ENCODE results near the gene ARHGAP4. TPM values are rescaled to one million over a fixed set of nuclear protein-coding genes. Genes with fewer than 3 reads are reported as not detected.

The ARHGAP4 gene
- total RNA-seq, 1 donor from 2014 or later: 265 TPM

DNA sequence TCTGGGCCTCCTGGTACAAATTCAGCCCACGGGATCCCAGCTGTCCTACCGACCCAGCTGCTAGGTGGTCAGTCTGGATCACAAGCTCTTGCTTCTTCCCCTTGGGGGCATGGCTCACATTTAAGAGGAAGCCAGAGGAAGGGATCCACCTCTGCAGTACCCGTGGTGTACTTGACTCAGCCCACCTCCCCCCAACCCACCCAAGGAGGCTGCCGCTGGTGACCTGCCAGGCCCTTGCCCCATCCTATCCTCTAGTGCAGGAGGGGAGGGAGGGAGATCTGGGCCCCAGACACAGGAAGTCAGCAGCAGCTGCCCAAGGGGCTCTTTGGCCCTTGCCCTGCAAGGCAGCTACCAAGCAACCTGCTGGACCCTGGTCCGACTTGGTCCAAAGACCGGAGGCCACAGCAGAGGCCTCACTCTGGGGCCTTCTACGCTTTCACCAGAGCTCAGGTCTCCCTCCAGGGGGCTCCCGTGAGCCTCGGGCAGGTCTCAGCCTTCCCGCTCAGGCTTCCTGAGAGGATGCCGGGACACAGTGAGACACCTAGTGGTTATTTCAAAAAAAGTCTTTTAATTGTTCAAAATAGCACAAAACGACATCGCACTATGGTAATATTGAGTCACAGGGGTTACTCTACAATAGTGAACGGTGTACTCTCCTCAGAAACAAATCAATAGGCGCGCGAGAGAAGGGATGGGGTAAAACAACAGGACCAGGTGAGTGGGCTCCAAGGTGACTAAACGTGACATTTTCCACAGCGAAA lies 21.1 kb upstream of the ARHGAP4 start:
- intact Hi-C loops (cut with micrococcal nuclease): loop anchor here (1.0 to 2.0 kb wide), 3 partner anchors 19 to 183 kb away; partner anchors contain the start of gene PLXNB3

DNA sequence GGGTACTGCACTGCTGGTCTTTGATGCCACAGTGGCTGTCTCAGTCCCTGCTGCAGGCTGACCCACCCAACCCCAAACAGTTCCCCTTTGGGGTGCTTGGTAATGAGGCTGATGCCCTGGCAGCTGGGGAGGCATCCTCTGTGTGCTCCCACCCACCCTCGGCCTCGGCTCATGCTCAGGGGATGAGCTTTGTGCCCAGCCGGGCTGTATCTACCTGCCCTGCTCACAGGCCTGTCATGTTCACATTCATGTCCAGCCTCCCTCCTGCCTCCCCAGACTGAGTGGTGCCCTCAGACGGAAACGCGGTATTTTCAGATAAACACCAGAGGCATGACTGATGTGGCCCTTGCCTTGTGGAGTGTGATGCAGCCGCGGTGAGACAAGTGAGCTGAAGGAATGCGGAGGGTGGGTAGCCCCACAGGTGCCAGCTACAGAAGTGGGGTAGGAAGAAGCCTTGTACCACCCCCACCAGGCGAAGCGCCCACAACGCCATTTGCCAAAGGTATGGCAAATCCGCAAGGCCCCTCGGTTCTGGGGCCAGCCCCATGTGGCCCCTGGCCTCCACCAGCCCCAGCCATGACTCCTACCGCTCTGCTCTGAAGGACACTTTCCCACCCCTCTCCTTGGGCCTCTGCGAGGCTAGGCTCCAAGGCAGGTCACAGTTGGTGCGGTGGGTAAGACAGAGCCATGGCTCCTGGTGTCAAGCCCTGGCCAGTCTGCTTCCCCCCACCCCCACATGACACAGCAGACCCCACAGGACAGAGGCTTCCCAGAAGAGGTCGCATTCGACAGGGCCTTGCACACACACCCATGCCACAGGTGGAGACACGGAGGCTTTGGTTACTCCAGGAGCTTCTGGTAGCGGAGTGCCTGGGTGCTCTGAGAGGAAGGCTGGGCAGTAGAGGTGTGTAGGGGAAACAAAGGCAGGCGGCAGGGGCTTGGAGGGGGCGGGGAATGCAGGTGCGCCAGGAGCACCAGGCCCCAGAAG lies 20.2 kb upstream of the ARHGAP4 start:
- intact Hi-C loops (cut with micrococcal nuclease): loop anchor here (2.0 kb wide), 1 partner anchor 21 kb away; no protein-coding TSS in a partner anchor

DNA sequence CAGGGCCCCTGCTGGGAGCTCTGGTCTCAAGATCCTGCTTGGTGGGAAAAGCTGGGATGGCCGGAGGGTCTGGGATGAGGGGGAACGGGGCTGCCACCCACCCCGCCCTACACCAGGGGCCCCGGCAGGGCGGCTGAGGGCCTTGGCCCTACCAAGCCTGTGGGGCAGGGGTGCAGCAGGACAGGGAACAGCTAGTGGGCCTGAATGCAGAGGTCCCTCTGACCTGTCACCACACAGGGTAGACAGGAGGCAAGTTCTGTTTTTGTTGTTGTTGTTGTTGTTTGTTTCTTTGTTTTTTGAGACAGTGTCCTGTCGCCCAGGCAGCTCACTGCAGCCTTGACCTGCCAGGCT lies 18.7 kb upstream of the ARHGAP4 start:
- intact Hi-C loops (cut with micrococcal nuclease): no loop called here

DNA sequence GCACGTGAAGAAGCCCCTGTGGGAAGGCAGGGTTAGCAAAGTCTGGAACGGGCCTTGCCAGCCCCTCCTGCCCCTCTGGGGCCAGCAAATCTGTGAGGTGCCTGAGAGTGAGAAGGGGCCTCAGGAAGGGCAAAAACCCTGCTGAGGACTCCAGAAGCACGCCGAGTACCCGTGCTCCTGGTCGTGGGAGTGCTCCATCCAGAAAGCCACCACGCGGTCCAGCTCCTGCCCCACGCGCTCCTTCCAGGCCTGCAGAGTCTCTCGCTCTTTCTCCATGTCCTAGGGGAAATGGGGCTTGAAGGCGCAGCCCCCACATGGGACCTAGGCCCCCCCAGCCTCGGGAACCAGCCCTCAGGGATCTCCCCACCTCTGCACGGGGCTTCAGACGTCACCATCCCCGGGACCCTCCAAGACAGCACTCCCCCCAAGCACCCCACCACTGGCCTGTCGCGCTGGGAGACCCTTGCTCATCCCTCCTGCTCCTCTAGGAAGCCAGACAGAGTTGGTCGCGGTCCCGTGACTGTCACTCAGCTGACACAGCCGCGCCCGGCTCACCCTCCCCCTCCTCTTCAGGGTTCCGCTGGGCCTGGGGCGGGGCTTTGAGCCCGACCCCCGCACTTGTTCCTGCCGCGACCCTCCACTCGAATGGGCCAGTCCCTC lies 18.2 kb upstream of the ARHGAP4 start, which contains the start of gene RENBP:
TSS of gene RENBP (minus strand) at position 504 of the 660 bp plus-strand sequence. CDS start at position 471, 33 bp downstream.
- intact Hi-C loops (cut with micrococcal nuclease): no loop called here

DNA sequence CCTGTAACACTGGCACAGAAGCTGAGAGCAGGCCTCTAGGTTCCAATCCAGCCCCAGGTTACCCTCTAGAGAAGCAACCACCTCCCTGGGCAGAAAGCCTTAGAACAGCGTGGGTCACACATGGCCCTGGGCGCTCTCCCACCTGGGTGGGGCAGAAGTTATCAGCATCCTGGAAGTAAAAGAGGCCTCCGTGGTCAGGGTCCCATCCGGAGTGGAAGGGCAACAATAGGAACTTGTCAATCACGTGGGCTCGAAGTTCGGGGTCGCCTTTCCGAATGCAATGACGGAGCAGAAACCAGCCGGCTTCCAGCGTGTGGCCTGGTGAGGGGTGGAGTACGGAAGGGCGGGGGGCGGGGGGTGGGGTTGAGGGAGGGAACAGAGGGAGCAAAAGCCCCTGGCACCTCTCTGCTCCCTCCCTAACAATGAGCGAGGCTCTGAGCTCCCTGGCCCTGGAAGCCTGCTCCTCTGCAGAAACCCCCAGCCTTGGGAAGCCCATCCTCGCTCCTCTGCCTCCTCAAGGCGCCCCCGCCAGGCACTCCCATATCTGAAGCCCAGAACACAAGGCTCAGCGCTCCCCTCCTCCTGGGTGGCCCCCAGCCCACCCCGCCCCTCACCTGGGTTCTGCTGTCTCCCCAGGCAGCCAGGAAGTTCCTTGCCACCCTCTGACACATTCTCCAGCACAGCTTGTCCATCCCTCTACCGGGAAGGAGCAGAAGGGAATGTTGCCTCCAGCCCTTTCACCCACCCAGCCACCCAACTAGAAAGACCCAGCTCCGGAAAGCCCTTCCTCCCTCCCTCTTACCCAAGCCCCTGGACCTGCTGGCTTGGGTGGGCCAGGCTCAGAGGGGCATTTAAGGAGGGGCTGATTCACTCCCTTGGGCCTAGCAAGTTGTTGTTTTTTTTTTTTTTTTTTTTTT lies 15.5 kb upstream of the ARHGAP4 start:
- intact Hi-C loops (cut with micrococcal nuclease): no loop called here

DNA sequence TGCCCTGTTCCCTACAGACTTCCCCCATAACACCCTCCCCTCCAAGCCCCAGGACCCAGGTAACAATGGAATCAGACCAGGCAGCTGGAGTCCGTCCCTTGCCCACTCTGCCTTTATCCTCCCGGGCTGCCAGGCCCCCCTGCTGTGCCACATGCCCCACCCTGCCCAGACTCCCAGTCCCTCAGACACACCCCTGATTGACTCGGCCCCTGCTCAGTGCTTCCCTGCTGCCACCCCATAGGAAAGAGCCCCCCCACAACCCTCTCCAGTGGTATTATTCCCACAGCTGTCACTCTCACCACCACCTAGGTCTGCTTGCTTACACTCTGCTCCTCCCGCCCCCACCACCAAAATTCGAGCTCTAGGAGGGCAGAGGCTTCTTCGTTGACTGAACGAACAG lies 13.5 kb upstream of the ARHGAP4 start:
- intact Hi-C loops (cut with micrococcal nuclease): no loop called here

DNA sequence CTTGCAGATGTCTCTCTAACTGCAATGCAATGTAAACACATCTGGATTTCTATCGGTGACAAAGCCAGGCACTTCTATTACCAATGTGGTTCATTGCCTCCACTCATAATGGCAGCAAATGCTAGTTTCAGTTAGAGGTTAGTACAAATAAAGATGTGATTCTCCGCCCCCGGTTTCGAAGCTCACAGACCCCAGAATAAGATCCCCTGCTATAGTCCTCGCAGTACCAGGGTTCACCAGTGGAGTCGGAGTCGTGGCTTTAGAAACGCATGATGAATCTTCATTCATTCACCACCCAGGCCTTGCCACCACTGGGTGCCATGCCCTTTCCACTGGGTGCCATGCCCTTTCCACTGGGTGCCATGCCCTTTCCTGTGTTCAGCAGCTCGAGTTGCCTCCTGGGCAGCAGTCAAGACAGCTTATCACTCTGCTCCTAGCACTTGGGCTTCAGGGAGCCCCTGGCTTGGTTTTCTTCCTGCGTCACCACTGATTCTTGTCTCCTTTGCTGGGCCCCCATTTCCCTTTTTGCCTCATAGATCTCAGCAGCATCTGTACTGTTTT lies 12.2 kb upstream of the ARHGAP4 start:
- intact Hi-C loops (cut with micrococcal nuclease): no loop called here

DNA sequence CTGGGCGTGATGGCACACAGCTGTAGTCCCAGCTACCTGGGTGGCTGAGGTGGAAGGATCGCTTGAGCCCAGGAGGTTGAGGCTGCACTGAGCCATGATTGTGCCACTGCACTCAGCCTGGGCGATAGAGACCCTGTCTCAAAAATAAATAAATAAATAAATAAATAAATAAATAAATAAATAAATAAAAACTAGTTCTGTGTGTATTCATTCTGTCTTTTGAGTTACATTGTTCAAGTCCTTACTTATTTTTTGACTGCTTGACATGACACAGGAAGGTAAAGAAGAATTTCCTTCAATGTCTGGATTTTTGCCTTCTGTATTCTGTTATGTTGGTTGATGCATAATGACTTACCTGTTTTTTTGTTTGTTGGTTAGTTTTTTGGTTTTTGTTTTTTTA lies 11.0 kb upstream of the ARHGAP4 start:
- intact Hi-C loops (cut with micrococcal nuclease): no loop called here

DNA sequence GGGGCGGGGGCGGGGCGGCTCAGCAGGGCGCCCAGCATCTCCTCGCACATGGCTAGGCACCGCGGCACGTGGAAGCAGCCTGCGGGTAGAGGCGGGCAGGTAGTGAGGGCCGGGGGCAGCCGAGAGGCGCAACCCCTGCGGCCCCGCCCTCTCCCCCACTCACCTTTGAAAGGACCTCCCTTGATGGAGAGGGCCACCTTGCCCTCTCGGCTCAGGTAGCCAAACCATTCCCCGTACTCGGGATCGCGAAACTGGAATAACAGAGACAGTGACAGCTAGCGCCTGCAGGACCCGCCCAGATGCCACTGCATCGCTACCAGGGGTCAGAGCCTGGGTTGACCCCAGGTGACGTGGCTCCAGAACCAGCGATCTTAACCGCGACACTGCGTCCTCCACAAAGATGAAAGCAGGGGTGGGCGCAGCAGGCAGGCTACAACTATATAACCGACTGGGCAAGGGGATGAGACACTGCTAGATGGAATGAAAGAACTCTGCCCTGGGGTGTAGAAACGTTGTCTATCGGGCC lies 9.3 kb upstream of the ARHGAP4 start:
- intact Hi-C loops (cut with micrococcal nuclease): no loop called here

DNA sequence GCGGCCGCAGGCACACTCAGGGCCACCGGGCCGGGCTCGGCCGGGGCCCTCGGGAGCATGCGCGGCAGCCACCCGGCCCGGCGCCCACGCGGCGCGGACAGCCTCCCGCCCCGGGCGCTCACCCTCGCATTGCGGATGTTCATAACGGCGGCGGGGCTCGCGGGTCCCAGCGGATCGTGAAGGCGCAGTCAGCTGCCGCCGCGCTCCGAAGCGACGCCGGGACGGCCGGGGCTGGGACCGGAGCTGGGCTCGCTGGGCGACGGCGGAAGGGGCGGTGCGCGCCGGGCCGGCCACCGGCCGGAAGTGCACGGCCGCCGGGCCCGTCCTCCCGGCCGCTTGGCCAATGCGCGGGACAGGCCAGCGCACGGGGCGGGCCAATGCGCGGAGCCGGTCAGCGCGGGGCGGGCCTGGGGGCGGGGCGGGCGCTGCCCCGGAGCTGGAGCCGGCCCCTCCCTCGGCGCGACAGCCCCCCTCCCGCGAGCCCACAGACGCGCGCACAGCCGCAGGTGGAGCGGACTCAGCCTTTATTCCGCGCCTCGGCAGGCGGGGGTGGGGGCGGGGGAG lies 8.8 kb upstream of the ARHGAP4 start, which contains the start of gene NAA10:
TSS of gene NAA10 (minus strand) at position 276 of the 564 bp plus-strand sequence. CDS start at position 143, 133 bp downstream.
- intact Hi-C loops (cut with micrococcal nuclease): no loop called here

DNA sequence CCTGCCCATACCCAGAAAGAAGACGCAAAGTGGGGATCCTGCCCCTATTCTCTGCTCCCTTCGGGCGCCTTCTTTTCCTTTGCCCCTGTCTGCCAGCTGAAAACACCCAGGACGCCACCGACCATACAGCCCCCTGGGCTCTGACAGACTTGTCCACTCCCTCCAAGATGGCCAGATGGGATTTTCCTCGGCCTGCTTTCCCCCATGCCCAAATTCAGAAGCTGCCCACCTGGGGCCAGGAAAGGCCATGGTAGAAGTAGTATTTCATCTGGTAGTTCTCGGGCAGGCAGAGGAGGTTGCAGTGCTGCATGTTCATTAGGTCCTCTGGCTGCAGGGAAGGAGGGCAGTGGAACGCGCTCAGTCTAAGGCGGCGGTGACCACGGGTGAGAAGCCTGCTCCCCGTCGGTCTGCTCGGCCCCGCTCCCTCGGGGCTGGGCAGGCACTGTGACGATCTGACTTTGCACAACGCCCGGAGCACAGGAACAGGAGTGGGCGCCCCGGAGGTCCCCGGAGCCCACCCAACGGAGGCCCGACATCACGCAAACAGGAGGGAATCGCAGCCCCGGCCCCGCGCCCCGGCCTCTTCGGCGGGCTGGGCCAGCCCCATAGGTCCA lies 8.2 kb upstream of the ARHGAP4 start:
- intact Hi-C loops (cut with micrococcal nuclease): no loop called here

DNA sequence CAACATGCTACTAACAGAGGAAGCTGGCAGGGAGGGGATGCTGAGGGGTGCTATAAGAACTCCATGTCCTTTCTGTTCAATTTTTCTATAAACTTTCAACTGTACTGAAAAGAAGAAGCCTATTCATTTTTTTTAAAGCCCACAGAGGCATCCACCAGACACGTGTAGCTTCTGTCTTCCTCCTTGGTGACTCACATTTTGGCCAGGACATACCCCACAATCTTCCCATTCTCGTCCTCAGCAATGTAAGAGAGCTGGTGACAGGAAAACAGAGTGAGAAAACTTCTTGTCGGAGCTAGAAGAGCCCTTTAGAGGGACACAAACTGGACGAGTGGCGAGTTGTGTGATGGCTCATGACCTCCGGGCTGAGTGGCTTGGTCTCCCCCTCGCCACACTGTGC lies 7.7 kb upstream of the ARHGAP4 start:
- intact Hi-C loops (cut with micrococcal nuclease): no loop called here

DNA sequence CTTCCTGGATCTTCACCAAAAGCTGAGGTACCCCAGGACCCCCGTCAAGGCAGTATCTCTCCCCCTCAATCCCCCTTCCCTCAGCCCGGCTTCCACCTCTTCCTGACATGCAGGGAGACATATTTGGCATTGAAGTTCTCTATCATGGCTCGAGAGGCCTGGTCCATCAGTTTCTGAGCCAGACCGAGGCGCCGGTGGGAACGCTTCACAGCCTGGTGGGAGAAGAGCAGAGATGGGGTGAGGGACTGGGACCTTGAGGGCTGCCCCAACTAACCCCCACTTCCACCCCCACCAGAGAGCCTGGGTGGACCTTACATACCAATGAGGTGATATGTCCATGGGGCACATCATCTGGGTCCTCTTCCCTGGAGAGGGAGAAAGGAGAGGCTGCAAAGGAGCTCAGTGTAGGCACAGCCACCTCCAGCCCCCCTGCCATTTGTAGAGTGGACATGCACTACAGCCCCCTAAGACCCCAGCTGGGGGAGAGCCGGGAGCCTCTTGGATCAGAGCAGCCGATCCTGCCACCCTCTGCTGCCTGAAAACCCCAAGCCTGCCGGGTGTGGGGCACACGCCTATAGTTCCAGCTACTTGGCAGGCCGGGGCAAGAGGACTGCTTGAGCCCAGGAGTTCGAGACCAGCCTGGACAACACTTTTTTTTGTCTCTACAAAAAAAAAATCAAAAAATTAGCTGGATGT lies 6.3 kb upstream of the ARHGAP4 start:
- intact Hi-C loops (cut with micrococcal nuclease): no loop called here

DNA sequence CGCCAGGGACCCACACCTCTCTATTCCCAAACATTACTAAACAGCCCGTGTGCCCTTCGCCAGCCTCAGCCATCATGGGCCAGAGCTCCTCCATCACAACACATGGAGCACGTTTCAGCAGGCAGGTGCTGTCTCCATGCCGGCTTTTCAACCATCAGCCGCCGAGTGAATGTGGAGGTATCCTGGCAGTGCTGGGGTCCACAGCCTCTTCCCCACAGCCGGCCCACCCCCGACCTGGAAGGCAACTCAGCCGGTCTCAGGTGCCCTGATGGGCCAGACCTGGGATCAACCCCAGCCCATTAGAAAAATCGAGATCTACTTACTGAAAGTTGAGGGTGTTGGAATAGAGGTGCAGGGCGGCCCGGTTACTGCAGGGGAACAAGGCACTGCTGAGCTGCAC lies 5.7 kb upstream of the ARHGAP4 start:
- intact Hi-C loops (cut with micrococcal nuclease): no loop called here

DNA sequence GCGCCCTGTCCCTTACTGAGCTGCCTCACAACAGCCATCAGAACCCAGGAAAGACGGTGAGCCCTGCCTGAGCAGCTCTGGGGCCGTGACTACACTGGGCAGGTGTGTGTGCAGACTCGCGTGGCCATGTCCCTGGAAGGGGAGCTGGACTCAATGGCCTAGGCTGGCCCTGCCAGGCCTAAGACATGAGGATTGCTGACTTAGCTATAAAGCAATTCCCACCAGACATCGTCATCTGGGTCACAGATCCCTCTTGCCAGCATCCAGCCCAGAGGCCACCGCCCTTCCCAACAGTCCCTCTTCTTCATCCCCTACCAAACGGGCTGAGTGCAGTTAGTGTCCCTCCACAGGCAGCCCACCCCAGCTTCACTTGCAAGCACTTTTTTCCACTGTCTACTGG lies 5.1 kb upstream of the ARHGAP4 start:
- intact Hi-C loops (cut with micrococcal nuclease): no loop called here

DNA sequence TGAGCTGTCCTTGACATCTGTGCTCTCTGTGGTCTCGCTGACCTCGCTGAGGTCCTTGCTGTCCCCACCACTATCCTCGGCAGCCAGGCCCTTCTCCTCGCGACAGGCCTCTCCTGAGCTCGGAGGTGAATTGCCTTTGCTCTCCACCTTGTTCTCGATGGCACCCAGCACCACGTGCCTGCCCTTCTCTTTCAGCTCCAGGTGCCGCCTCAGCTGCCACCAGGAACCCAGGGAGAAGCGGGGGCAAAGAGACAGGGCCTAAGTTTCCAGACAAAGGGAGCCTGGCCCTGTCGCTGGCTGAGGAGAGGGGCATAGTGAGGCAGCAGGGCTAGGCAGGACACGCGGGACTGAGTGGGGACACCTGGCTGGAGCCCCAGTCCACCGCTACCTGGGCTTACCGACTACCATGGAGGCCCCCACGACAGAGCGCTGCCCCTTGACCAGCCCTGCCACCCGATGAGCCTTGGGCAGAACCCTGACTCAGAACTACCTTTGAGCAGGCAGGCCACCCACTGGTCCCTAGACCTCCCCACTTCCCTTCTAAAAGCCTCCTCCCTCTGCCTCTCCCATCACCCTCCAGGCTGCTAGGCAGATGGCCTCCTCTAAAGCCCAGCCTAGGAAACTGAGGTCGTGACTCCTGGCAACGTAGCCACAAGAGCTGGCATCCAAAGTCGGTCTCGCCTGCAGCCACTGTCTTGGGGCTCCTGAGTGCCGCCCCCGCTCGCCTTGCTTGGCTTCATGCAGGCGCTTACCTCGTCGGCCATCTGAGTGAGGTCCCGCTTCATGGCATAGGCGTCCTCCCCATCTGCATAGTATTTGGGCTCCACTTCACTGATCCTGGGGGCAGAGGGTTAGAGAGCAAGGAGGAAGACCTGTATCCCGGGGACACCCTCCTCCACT lies 4.2 kb upstream of the ARHGAP4 start:
- intact Hi-C loops (cut with micrococcal nuclease): no loop called here

DNA sequence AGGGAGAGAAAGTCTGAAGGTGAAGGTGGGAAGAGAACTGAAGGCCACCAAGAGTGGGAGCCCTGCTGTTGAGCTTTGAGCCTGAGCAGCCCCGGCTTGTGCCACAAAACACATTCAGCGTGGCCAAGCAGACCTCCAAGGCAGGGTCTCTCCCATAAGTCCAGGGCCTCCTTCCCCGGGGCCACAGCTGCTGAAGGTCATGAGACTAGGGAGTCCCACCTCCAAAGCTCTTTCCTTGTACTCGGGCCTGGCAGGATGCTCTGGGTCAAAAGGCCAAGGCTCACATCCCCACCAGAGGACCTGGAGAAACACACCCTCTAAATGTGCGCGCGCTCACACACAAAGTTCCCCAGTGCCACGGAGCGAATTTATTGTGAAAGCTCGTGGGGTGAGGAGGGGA lies 3.5 kb upstream of the ARHGAP4 start:
- intact Hi-C loops (cut with micrococcal nuclease): no loop called here

All from T-helper 2 cell treated with Interferon-gamma antibody and Interleukin-4, amounts not matched to agents 100 ng/mL and 5 ng/mL, for 36 hours (primary cell).